Measurements from ENCODE around the gene RNF44.

DNA sequence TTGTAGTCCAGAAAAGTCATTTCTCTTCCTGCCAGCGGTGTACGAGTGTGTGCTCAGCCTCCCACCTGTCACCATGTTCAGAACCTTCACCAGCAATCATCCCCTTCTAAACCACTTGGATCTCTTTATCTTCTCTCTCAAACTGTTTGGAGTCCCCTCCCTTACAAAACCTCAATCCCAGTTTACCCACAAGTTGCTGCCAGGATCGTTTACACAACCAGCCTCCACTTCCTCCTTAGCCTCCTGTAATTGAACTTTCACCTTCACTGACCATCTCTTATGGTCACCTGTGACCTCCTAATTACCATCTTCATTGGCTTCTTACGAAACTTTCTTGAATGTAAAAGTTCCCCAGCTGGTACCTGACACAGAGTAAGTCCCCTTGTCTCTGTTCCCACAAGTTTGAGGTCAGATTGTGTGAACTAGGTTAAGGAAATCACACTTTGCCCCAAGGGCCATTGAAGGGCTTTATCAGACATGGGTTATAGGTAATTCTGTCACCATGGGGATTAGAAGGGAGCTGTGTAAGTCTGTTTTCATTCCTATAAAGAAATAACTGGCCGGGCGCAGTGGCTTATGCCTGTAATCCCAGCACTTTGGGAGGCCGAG lies 20.0 kb downstream of the RNF44 start:
- no peak for TF ChIP-seq EZH2 (IDR thresholded peaks at IDR 0.05; ENCODE audit: borderline replicate concordance, low read depth, low read length, severe bottlenecking)
- TF ChIP-seq, protein P1, sequence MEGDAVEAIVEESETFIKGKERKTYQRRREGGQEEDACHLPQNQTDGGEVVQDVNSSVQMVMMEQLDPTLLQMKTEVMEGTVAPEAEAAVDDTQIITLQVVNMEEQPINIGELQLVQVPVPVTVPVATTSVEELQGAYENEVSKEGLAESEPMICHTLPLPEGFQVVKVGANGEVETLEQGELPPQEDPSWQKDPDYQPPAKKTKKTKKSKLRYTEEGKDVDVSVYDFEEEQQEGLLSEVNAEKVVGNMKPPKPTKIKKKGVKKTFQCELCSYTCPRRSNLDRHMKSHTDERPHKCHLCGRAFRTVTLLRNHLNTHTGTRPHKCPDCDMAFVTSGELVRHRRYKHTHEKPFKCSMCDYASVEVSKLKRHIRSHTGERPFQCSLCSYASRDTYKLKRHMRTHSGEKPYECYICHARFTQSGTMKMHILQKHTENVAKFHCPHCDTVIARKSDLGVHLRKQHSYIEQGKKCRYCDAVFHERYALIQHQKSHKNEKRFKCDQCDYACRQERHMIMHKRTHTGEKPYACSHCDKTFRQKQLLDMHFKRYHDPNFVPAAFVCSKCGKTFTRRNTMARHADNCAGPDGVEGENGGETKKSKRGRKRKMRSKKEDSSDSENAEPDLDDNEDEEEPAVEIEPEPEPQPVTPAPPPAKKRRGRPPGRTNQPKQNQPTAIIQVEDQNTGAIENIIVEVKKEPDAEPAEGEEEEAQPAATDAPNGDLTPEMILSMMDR (IDR thresholded peaks at IDR 0.05; ENCODE audit: borderline replicate concordance, extremely low read depth, low read length, poor library complexity, severe bottlenecking), result no peak
